ENCODE data around the gene FOXQ1. TPM values are rescaled to one million over a fixed set of nuclear protein-coding genes. Genes with fewer than 3 reads are reported as not detected.
A peak's percentile ranks its signal among the peaks of the same experiment; 100 is the strongest.

Gene FOXQ1
- total and polyA plus RNA-seq, 2 of the 13 experiments (the other 11 are each of a cell fraction or from before 2014, with no cell fraction given), result 35.2 to 39.8 TPM

- TF ChIP-seq LRRFIP1 (CRISPR knock-in tag; conservative IDR thresholded peaks at IDR 0.05) (no peak), PRPF4 (IDR thresholded peaks at IDR 0.05; ENCODE audit: low read depth, low read length, poor library complexity, severe bottlenecking) (no peak), TBL1XR1 (IDR thresholded peaks at IDR 0.05; ENCODE audit: borderline replicate concordance, low read length, partially characterized antibody) (no peak), EHMT2 (IDR thresholded peaks at IDR 0.05; ENCODE audit: borderline replicate concordance, low read depth, low read length) (0 out of 2 replicates have a peak, but pooled peaks have one; percentile 17), ZNF138 (CRISPR knock-in tag; IDR thresholded peaks at IDR 0.05; ENCODE audit: low read depth) (no peak), MTF1 (CRISPR knock-in tag; IDR thresholded peaks at IDR 0.05) (no peak), ZNF792 (CRISPR knock-in tag; IDR thresholded peaks at IDR 0.05) (no peak), PCBP1 (IDR thresholded peaks at IDR 0.05; ENCODE audit: borderline replicate concordance, low read depth, low read length) (no peak), NR2F1 (CRISPR knock-in tag; IDR thresholded peaks at IDR 0.05) (peak; percentile 7 to 63; a peak in 1 of 4 replicates), ATF1 (CRISPR knock-in tag; IDR thresholded peaks at IDR 0.05) (peak; percentile 52), MTA1 (CRISPR knock-in tag; IDR thresholded peaks at IDR 0.05; ENCODE audit: borderline replicate concordance) (no peak), E2F5 (CRISPR knock-in tag; conservative IDR thresholded peaks at IDR 0.05) (no peak), SNRNP70 (IDR thresholded peaks at IDR 0.05; ENCODE audit: low read depth, low read length) (no peak), DNMT1 (CRISPR knock-in tag; IDR thresholded peaks at IDR 0.05) (no peak), JUND (CRISPR knock-in tag; IDR thresholded peaks at IDR 0.05) (peak; percentile 80), ZNF83 (CRISPR knock-in tag; IDR thresholded peaks at IDR 0.05; ENCODE audit: borderline replicate concordance) (no peak), ZNF768 (CRISPR knock-in tag; IDR thresholded peaks at IDR 0.05) (no peak), MIXL1 (CRISPR knock-in tag; IDR thresholded peaks at IDR 0.05) (peak; percentile 28; the same call in 1 of the 2 replicates)
- TF ChIP-seq, protein P1, sequence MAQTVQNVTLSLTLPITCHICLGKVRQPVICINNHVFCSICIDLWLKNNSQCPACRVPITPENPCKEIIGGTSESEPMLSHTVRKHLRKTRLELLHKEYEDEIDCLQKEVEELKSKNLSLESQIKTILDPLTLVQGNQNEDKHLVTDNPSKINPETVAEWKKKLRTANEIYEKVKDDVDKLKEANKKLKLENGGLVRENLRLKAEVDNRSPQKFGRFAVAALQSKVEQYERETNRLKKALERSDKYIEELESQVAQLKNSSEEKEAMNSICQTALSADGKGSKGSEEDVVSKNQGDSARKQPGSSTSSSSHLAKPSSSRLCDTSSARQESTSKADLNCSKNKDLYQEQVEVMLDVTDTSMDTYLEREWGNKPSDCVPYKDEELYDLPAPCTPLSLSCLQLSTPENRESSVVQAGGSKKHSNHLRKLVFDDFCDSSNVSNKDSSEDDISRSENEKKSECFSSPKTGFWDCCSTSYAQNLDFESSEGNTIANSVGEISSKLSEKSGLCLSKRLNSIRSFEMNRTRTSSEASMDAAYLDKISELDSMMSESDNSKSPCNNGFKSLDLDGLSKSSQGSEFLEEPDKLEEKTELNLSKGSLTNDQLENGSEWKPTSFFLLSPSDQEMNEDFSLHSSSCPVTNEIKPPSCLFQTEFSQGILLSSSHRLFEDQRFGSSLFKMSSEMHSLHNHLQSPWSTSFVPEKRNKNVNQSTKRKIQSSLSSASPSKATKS (CRISPR knock-in tag; IDR thresholded peaks at IDR 0.05), result peak; percentile 71; the same call in 1 of the 2 replicates
- TF ChIP-seq, protein P2, sequence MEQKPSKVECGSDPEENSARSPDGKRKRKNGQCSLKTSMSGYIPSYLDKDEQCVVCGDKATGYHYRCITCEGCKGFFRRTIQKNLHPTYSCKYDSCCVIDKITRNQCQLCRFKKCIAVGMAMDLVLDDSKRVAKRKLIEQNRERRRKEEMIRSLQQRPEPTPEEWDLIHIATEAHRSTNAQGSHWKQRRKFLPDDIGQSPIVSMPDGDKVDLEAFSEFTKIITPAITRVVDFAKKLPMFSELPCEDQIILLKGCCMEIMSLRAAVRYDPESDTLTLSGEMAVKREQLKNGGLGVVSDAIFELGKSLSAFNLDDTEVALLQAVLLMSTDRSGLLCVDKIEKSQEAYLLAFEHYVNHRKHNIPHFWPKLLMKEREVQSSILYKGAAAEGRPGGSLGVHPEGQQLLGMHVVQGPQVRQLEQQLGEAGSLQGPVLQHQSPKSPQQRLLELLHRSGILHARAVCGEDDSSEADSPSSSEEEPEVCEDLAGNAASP (CRISPR knock-in tag; IDR thresholded peaks at IDR 0.05; ENCODE audit: borderline replicate concordance), result peak; percentile 25; the same call in 1 of the 2 replicates
- TF ChIP-seq, protein P3, sequence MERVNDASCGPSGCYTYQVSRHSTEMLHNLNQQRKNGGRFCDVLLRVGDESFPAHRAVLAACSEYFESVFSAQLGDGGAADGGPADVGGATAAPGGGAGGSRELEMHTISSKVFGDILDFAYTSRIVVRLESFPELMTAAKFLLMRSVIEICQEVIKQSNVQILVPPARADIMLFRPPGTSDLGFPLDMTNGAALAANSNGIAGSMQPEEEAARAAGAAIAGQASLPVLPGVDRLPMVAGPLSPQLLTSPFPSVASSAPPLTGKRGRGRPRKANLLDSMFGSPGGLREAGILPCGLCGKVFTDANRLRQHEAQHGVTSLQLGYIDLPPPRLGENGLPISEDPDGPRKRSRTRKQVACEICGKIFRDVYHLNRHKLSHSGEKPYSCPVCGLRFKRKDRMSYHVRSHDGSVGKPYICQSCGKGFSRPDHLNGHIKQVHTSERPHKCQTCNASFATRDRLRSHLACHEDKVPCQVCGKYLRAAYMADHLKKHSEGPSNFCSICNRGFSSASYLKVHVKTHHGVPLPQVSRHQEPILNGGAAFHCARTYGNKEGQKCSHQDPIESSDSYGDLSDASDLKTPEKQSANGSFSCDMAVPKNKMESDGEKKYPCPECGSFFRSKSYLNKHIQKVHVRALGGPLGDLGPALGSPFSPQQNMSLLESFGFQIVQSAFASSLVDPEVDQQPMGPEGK (CRISPR knock-in tag; IDR thresholded peaks at IDR 0.05), result 0 out of 2 replicates have a peak, but pooled peaks have one; percentile 34
These were observed 44.7 kb upstream of the FOXQ1 start (continued) for GRCh38 chr6:1267057-1267732.
